ENCODE measurements around the gene TTC23L. TPM values are rescaled to one million over a fixed set of nuclear protein-coding genes. Genes with fewer than 3 reads are reported as not detected.

The TTC23L gene
- total RNA-seq, 1 donor from 2014 or later, result under 0.01 TPM

- Histone ChIP-seq H3K36me3 (ENCODE audit: control insufficient read depth, insufficient read depth, low read length) (no peaks in the 10 kb centered on the region), H3K27me3 (ENCODE audit: control insufficient read depth, insufficient read depth, low read length) (no peaks in the 10 kb centered on the region), H3K4me3 (ENCODE audit: low read depth, low read length) (no peak overlapping the region)
- FAIRE-seq (no peak), DNase-seq (ENCODE audit: low read depth) (no peak)
- TF ChIP-seq CTCF (IDR thresholded peaks at IDR 0.05; ENCODE audit: insufficient read depth, low read length, severe bottlenecking), result no peak
These were observed 6.0 kb downstream of the TTC23L start for GRCh38 chr5:34844999-34845398.

GRCh38 chr5:34847056-34847455 lies 8.1 kb downstream of the TTC23L start:
- no peak for TF ChIP-seq CTCF (IDR thresholded peaks at IDR 0.05; ENCODE audit: insufficient read depth, low read length, severe bottlenecking)
- DNase-seq (ENCODE audit: low read depth) (no peak), FAIRE-seq (no peak)
- Histone ChIP-seq H3K27me3 (ENCODE audit: control insufficient read depth, insufficient read depth, low read length) (no peaks in the 10 kb centered on the region), H3K36me3 (ENCODE audit: control insufficient read depth, insufficient read depth, low read length) (no peaks in the 10 kb centered on the region), H3K4me3 (ENCODE audit: low read depth, low read length) (no peak overlapping the region)

- Histone ChIP-seq H3K27me3 (ENCODE audit: control insufficient read depth, insufficient read depth, low read length) (no peaks in the 10 kb centered on the region), H3K4me3 (ENCODE audit: low read depth, low read length) (no peak overlapping the region), H3K36me3 (ENCODE audit: control insufficient read depth, insufficient read depth, low read length) (no peaks in the 10 kb centered on the region)
- FAIRE-seq (no peak), DNase-seq (ENCODE audit: low read depth) (no peak)
- TF ChIP-seq CTCF (IDR thresholded peaks at IDR 0.05; ENCODE audit: insufficient read depth, low read length, severe bottlenecking), result no peak
These were observed 8.6 kb downstream of the TTC23L start for GRCh38 chr5:34847552-34847951.

- no peaks in the 10 kb centered on the region for H3K27me3 ChIP-seq (ENCODE audit: control insufficient read depth, insufficient read depth, low read length)
- no peak for TF ChIP-seq CTCF (IDR thresholded peaks at IDR 0.05; ENCODE audit: insufficient read depth, low read length, severe bottlenecking)
- FAIRE-seq (no peak), DNase-seq (ENCODE audit: low read depth) (no peak)
- no peak overlapping the region for H3K4me3 ChIP-seq (ENCODE audit: low read depth, low read length)
- H3K36me3 ChIP-seq (ENCODE audit: control insufficient read depth, insufficient read depth, low read length), result no peaks in the 10 kb centered on the region
These were observed 9.3 kb downstream of the TTC23L start for GRCh38 chr5:34848230-34848629.

GRCh38 chr5:34849253-34849652 lies 10.3 kb downstream of the TTC23L start:
- no peaks in the 10 kb centered on the region for H3K36me3 ChIP-seq (ENCODE audit: control insufficient read depth, insufficient read depth, low read length)
- DNase-seq (ENCODE audit: low read depth) (no peak), FAIRE-seq (no peak)
- no peak overlapping the region for H3K4me3 ChIP-seq (ENCODE audit: low read depth, low read length)
- no peak for TF ChIP-seq CTCF (IDR thresholded peaks at IDR 0.05; ENCODE audit: insufficient read depth, low read length, severe bottlenecking)
- H3K27me3 ChIP-seq (ENCODE audit: control insufficient read depth, insufficient read depth, low read length), result no peaks in the 10 kb centered on the region

GRCh38 chr5:34854459-34855174 lies 15.7 kb downstream of the TTC23L start:
- FAIRE-seq (no peak), DNase-seq (ENCODE audit: low read depth) (no peak)
- no peak for TF ChIP-seq CTCF (IDR thresholded peaks at IDR 0.05; ENCODE audit: insufficient read depth, low read length, severe bottlenecking)
- Histone ChIP-seq H3K36me3 (ENCODE audit: control insufficient read depth, insufficient read depth, low read length) (no peaks in the 10 kb centered on the region), H3K4me3 (ENCODE audit: low read depth, low read length) (no peak overlapping the region), H3K27me3 (ENCODE audit: control insufficient read depth, insufficient read depth, low read length) (no peaks in the 10 kb centered on the region)

All from bronchial epithelial cell (primary cell).